Limb (tissue), 2 donors: ENCODE measurements around the gene IGSF9B.
"Not testable (repeated sequence)": the region's sequence is repeated elsewhere in the genome, so short reads cannot be mapped to it uniquely, and the experiment has no call there.

Experiments used
- DNase-seq, 2 donors: peaks; one replicate each; pipeline ENCODE4 v3.0.0-alpha.2; 2016; ENCODE audit errors: extremely low spot score in 2 of 2

IGSF9B gene

GRCh38 chr11:133956650-133957633 lies at the start of gene IGSF9B:
TSS of gene IGSF9B (minus strand) at chr11:133956968. CDS start at chr11:133956754, 214 bp downstream.
- peak; percentile 82 to 94 for DNase-seq

GRCh38 chr11:134004496-134005172 lies 47.9 kb upstream of the IGSF9B start:
- DNase-seq, result peak in 1 of 2 donors; percentile 31

- DNase-seq, result no peak
These were observed 47.2 kb upstream of the IGSF9B start for GRCh38 chr11:134003792-134004495.

- not testable (repeated sequence) for DNase-seq
These were observed 46.1 kb upstream of the IGSF9B start for GRCh38 chr11:134002819-134003218.

- not testable (repeated sequence) for DNase-seq
These were observed 45.6 kb upstream of the IGSF9B start for GRCh38 chr11:134002338-134002737.

- no peak for DNase-seq
These were observed 44.8 kb upstream of the IGSF9B start for GRCh38 chr11:134001596-134001995.

GRCh38 chr11:134001088-134001487 lies 44.3 kb upstream of the IGSF9B start:
- DNase-seq, result no peak

GRCh38 chr11:133999355-133999754 lies 42.6 kb upstream of the IGSF9B start:
- no peak for DNase-seq

GRCh38 chr11:133997554-133997953 lies 40.8 kb upstream of the IGSF9B start:
- DNase-seq, result no peak

GRCh38 chr11:133996671-133997070 lies 39.9 kb upstream of the IGSF9B start:
- DNase-seq, result no peak

GRCh38 chr11:133995066-133995465 lies 38.3 kb upstream of the IGSF9B start:
- no peak for DNase-seq

- no peak for DNase-seq
These were observed 37.2 kb upstream of the IGSF9B start for GRCh38 chr11:133993921-133994320.

GRCh38 chr11:133993107-133993506 lies 36.3 kb upstream of the IGSF9B start:
- DNase-seq, result no peak

- DNase-seq, result no peak
These were observed 35.4 kb upstream of the IGSF9B start for GRCh38 chr11:133992121-133992520.

- DNase-seq, result no peak
These were observed 34.3 kb upstream of the IGSF9B start for GRCh38 chr11:133991101-133991500.

GRCh38 chr11:133990501-133990900 lies 33.7 kb upstream of the IGSF9B start:
- DNase-seq, result no peak

GRCh38 chr11:133988686-133989410 lies 32.1 kb upstream of the IGSF9B start:
- DNase-seq, result no peak

- DNase-seq, result no peak
These were observed 30.4 kb upstream of the IGSF9B start for GRCh38 chr11:133987171-133987570.

- DNase-seq, result no peak
These were observed 29.5 kb upstream of the IGSF9B start for GRCh38 chr11:133985981-133986944.

GRCh38 chr11:133984828-133985227 lies 28.1 kb upstream of the IGSF9B start:
- no peak for DNase-seq
